Mesothelial cell of epicardium (in vitro differentiated cells): ENCODE data around the gene SDC4. TPM values are rescaled to one million over a fixed set of nuclear protein-coding genes. Genes with fewer than 3 reads are reported as not detected.

Experiments
- DNase-seq, 2 experiments: peaks; one replicate each; pipeline ENCODE4 v3.0.0; 2021; ENCODE audit warnings: low spot score in 2 of 2; ENCODE audit not compliant: unreplicated experiment in 2 of 2
- H3K27ac Mint-ChIP-seq: 2 replicates; pipeline ENCODE4 v1.8.0; 2021; ENCODE audit warnings: mixed read lengths
- H3K27me3 Mint-ChIP-seq: 2 replicates; pipeline ENCODE4 v1.8.0; 2021; ENCODE audit warnings: low read depth, mixed read lengths
- H3K36me3 Mint-ChIP-seq: 2 replicates; pipeline ENCODE4 v1.8.0; 2021; ENCODE audit warnings: mixed read lengths
- H3K4me1 Mint-ChIP-seq: 2 replicates; pipeline ENCODE4 v1.8.0; 2021; ENCODE audit warnings: mixed read lengths
- H3K4me3 Mint-ChIP-seq: 2 replicates; pipeline ENCODE4 v1.8.0; 2021; ENCODE audit warnings: mild to moderate bottlenecking, moderate library complexity, mixed read lengths
- H3K9me3 Mint-ChIP-seq: 2 replicates; pipeline ENCODE4 v1.8.0; 2021; ENCODE audit warnings: mixed read lengths
- CTCF ChIP-seq: fragments of 200-600 bp; sonication (generic); IDR thresholded peaks from one replicate; pipeline ENCODE4 v1.5.0; 2021; ENCODE audit warnings: antibody characterized with exemption; ENCODE audit not compliant: unreplicated experiment
- total RNA-seq: library from RNA; stranded (reverse); gene quantifications from 3 replicates; pipeline ENCODE4 v1.2.1, GENCODE V29; 2021

SDC4 gene
- total RNA-seq, 1 donor from 2014 or later = 46.7 TPM

DNA sequence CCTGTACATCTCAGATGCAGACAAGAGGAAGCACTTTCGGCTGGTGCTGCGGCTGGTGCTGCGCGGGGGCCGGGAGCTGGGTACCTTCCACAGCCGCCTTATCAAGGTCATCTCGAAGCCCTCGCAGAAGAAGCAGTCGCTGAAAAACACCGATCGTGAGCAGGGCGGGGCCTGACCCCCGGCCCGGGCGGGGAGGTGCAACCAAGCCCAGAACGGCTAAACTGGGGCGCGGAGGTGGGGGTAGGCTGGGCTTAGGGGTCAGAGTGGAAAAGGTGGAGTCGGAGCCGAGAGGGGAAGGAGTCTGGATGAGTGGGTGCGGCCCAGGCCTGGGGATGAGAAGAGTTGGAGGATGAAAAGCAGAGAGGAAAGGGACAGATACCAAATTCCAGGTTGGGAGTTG, 36.0 kb downstream of the SDC4 start:
- Mint-ChIP-seq H3K9me3 (no peaks in the 10 kb centered on the region), H3K27ac (no peak overlapping the region), H3K4me3 (no peak overlapping the region), H3K36me3 (no peaks in the 10 kb centered on the region), H3K4me1 (no peaks in the 10 kb centered on the region), H3K27me3 (peaks cover 24% of the 10 kb centered on the region)
- TF ChIP-seq CTCF = no peak
- no peak for DNase-seq

DNA sequence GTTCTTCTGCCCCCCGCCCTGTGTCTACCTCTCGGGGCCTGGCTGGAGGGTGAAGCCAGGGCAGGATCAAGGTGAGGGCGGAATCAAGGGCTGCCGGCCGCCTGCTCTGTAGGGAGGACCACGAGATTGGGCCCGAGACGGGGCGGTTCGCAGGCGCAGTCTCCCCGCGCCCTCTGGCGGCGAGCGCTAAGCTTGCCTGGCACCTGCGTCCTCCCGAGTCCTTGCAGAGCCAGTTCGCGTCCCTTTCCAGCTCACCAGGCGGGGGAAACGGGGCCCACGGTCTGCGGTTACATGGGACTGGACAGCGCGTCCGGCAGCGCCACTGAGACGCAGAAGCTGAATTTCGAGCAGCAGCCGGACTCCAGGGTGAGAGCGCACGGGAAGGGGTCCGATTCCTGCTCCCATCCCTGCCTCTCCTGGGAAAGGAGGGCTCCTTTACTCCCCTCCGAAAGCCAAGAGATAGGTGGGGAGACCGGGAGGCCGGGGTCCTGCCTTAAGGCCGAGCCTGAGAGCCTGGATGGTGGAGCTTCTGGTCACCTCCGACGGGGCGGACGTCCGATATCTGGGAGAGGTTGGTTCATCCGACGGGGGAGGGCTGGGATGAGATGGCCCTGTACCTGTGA, 36.5 kb downstream of the SDC4 start:
- peak; percentile 78 for TF ChIP-seq CTCF
- Mint-ChIP-seq H3K36me3 (no peaks in the 10 kb centered on the region), H3K4me1 (no peaks in the 10 kb centered on the region), H3K27me3 (peaks cover 24% of the 10 kb centered on the region), H3K4me3 (no peak overlapping the region), H3K27ac (no peak overlapping the region), H3K9me3 (no peaks in the 10 kb centered on the region)
- DNase-seq = peak; percentile 38 to 70

GRCh38 chr20:45309075-45309474, 39.1 kb downstream of the SDC4 start:
- Mint-ChIP-seq H3K4me3 (no peak overlapping the region), H3K4me1 (no peaks in the 10 kb centered on the region), H3K27me3 (peaks cover 36% of the 10 kb centered on the region), H3K36me3 (no peaks in the 10 kb centered on the region), H3K9me3 (no peaks in the 10 kb centered on the region), H3K27ac (no peak overlapping the region)
- DNase-seq = no peak
- TF ChIP-seq CTCF = no peak

GRCh38 chr20:45308117-45308778, 40.0 kb downstream of the SDC4 start, which contains the start of gene MATN4:
MATN4 (minus strand) TSS chr20:45308299; CDS start chr20:45305582, 2,717 bp downstream.
- no peak for DNase-seq
- no peak for TF ChIP-seq CTCF
- peaks cover 36% of the 10 kb centered on the region for H3K27me3 Mint-ChIP-seq
- H3K4me1 Mint-ChIP-seq = no peaks in the 10 kb centered on the region
- H3K4me3 Mint-ChIP-seq = no peak within 1 kb of the TSS
- H3K9me3 Mint-ChIP-seq = no peaks in the 10 kb centered on the region
- H3K36me3 Mint-ChIP-seq = no peaks in the 10 kb centered on the region
- no peak within 1 kb of the TSS for H3K27ac Mint-ChIP-seq

DNA sequence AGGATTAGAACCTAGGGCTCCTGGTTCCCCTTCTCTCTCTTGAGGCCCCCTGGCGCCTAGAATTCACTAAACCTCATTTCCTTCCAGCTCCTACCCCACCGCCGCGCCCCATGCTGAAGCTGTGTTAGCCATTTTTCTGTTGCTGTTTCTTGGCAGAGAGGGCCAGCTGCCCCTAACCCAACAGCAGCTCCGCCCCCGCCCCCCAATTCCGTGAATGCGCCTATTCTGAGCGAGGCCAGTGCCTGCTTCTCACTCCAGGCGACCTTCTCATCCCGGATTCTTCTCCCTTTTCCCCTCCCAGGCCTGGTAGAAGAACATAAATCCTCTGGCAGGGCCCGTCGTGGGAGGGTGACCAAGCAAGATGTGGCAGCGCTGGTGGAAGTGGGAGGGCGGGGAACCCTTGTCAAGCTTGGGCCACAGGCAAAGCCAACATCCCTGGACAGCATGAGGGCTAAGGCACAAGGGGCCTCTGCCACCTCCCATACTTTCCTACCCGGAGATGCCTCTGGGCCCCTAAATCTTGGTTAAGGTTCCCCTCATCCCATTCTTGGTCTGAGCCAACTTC, 41.1 kb downstream of the SDC4 start:
- Mint-ChIP-seq H3K27me3 (peaks cover 33% of the 10 kb centered on the region), H3K27ac (no peak overlapping the region), H3K4me3 (no peak overlapping the region), H3K9me3 (no peaks in the 10 kb centered on the region), H3K4me1 (no peaks in the 10 kb centered on the region), H3K36me3 (no peaks in the 10 kb centered on the region)
- TF ChIP-seq CTCF = no peak
- DNase-seq = no peak
